Measurements from ENCODE around the gene MEF2D. TPM values are rescaled to one million over a fixed set of nuclear protein-coding genes. Genes with fewer than 3 reads are reported as not detected.

The MEF2D gene
- polyA plus RNA-seq, 1 donor (not counting 4 experiments of a cell fraction or from before 2014, with no cell fraction given) = 9.3 TPM

GRCh38 chr1:156432669-156433018 lies 67.9 kb downstream of the MEF2D start:
- no peak overlapping the region for H2AFZ ChIP-seq (ENCODE audit: control insufficient read depth, low read length)
- no peak overlapping the region for H3K4me2 ChIP-seq (ENCODE audit: control insufficient read depth, extremely low read depth, insufficient read depth, low read depth, low read length)
- no peak overlapping the region for H3K4me3 ChIP-seq (ENCODE audit: control insufficient read depth in 2 of 3, extremely low read depth in 1 of 3, insufficient read depth in 2 of 3, low read depth in 1 of 3, low read length in 3 of 3)
- no peak overlapping the region for H3K9ac ChIP-seq (ENCODE audit: control insufficient read depth, extremely low read depth, insufficient read depth, low read length)
- TF ChIP-seq CTCF (optimal IDR thresholded peaks at IDR 0.05 in 1 of 3, IDR thresholded peaks at IDR 0.05 in 1 of 3, conservative IDR thresholded peaks at IDR 0.05 in 1 of 3; ENCODE audit: extremely low read depth in 1 of 3, insufficient read depth in 2 of 3, low read length in 3 of 3) (no peak), EZH2 (IDR thresholded peaks at IDR 0.05; ENCODE audit: low read length) (peak; percentile 36)
- H3K9me3 ChIP-seq (ENCODE audit: control insufficient read depth, low read depth, low read length) = no peaks in the 10 kb centered on the region
- H3K27me3 ChIP-seq (ENCODE audit: control insufficient read depth, extremely low read depth, insufficient read depth, low read length) = peaks cover 89% of the 10 kb centered on the region
- H4K20me1 ChIP-seq (ENCODE audit: control insufficient read depth, extremely low read depth, insufficient read depth, low read length) = no peaks in the 10 kb centered on the region
- peaks cover 3% of the 10 kb centered on the region for H3K4me1 ChIP-seq (ENCODE audit: control insufficient read depth, extremely low read depth, insufficient read depth, low read length)
- DNase-seq (ENCODE audit: low read depth, low spot score) (no peak), FAIRE-seq (no peak)
- no peaks in the 10 kb centered on the region for H3K79me2 ChIP-seq (ENCODE audit: control insufficient read depth, insufficient read depth, low read length)
- no peak overlapping the region for H3K27ac ChIP-seq (ENCODE audit: control insufficient read depth, insufficient read depth, low read length)
- no peaks in the 10 kb centered on the region for H3K9me1 ChIP-seq (ENCODE audit: control insufficient read depth, extremely low read depth, insufficient read depth, low read length)
- H3K36me3 ChIP-seq (ENCODE audit: control insufficient read depth in 2 of 2, extremely low read depth in 1 of 2, insufficient read depth in 2 of 2, low read length in 2 of 2) = no peaks in the 10 kb centered on the region
- dilution Hi-C loops (cut with MboI; ENCODE audit: extremely low pct_ligation_motif_present, low sequenced_read_pairs) = no loop called here

DNA sequence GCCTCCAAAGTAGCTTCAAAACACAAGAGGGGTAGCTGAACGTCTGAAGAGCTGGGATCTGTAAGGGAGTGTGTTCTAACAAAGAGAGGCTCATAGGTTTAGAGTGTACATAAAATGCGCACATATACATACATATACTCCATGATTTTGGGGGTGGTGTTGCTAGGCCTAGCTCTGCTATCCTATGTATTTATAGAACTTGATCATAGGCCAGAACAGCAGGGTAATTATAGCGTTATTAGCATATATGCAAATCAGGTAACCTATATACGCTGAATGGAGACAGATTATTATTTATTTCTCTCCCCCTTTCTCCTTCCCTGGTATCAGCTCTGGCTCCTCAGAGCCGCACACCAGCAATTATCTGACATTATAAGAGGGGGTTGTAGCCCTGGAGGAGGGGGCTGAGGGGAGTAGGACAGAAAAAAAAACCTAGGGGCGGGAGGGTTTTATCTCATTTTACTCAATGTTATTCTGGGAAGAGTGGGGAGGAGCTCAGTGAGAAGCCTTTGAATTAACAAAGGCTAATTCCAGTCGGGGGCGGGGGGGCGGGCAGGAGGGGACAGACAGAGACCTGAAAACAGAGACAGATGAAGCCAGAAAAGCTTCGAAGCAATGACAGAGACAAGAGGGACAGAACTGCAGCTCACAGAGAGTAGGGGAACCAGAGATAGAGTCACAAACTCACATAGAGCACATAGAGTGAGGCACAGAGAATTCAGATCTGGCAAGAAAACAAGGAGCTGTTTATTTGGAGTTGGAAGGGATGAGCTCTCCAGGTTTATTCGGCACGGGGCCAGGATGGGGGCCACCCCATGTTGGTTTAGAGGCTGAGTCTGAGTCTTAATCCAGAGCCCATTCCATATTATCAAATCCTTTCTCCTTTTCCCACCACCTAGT lies 68.6 kb downstream of the MEF2D start:
- dilution Hi-C loops (cut with MboI; ENCODE audit: extremely low pct_ligation_motif_present, low sequenced_read_pairs) = no loop called here
- H3K27me3 ChIP-seq (ENCODE audit: control insufficient read depth, extremely low read depth, insufficient read depth, low read length) = peaks cover 87% of the 10 kb centered on the region

More for the DNA sequence above, 68.6 kb downstream of the MEF2D start:
- Histone ChIP-seq H3K36me3 (ENCODE audit: control insufficient read depth in 2 of 2, extremely low read depth in 1 of 2, insufficient read depth in 2 of 2, low read length in 2 of 2) (no peaks in the 10 kb centered on the region), H3K4me2 (ENCODE audit: control insufficient read depth, extremely low read depth, insufficient read depth, low read depth, low read length) (no peak overlapping the region), H3K9ac (ENCODE audit: control insufficient read depth, extremely low read depth, insufficient read depth, low read length) (no peak overlapping the region), H3K4me1 (ENCODE audit: control insufficient read depth, extremely low read depth, insufficient read depth, low read length) (peaks cover 3% of the 10 kb centered on the region), H3K79me2 (ENCODE audit: control insufficient read depth, insufficient read depth, low read length) (no peaks in the 10 kb centered on the region), H3K27ac (ENCODE audit: control insufficient read depth, insufficient read depth, low read length) (no peak overlapping the region), H3K4me3 (ENCODE audit: control insufficient read depth in 2 of 3, extremely low read depth in 1 of 3, insufficient read depth in 2 of 3, low read depth in 1 of 3, low read length in 3 of 3) (no peak overlapping the region), H4K20me1 (ENCODE audit: control insufficient read depth, extremely low read depth, insufficient read depth, low read length) (no peaks in the 10 kb centered on the region), H2AFZ (ENCODE audit: control insufficient read depth, low read length) (no peak overlapping the region), H3K9me3 (ENCODE audit: control insufficient read depth, low read depth, low read length) (no peaks in the 10 kb centered on the region), H3K9me1 (ENCODE audit: control insufficient read depth, extremely low read depth, insufficient read depth, low read length) (no peaks in the 10 kb centered on the region)
- no peak for FAIRE-seq
- TF ChIP-seq CTCF (optimal IDR thresholded peaks at IDR 0.05 in 1 of 3, IDR thresholded peaks at IDR 0.05 in 1 of 3, conservative IDR thresholded peaks at IDR 0.05 in 1 of 3; ENCODE audit: extremely low read depth in 1 of 3, insufficient read depth in 2 of 3, low read length in 3 of 3) = no peak
- no peak for TF ChIP-seq EZH2 (IDR thresholded peaks at IDR 0.05; ENCODE audit: low read length)
- no peak for DNase-seq (ENCODE audit: low read depth, low spot score)

All from keratinocyte (primary cell).